ENCODE measurements around the gene NDRG4.

Gene NDRG4

GRCh38 chr16:58464916-58465731 is 34.8 kb upstream of the NDRG4 start:
- TF ChIP-seq, protein P1, sequence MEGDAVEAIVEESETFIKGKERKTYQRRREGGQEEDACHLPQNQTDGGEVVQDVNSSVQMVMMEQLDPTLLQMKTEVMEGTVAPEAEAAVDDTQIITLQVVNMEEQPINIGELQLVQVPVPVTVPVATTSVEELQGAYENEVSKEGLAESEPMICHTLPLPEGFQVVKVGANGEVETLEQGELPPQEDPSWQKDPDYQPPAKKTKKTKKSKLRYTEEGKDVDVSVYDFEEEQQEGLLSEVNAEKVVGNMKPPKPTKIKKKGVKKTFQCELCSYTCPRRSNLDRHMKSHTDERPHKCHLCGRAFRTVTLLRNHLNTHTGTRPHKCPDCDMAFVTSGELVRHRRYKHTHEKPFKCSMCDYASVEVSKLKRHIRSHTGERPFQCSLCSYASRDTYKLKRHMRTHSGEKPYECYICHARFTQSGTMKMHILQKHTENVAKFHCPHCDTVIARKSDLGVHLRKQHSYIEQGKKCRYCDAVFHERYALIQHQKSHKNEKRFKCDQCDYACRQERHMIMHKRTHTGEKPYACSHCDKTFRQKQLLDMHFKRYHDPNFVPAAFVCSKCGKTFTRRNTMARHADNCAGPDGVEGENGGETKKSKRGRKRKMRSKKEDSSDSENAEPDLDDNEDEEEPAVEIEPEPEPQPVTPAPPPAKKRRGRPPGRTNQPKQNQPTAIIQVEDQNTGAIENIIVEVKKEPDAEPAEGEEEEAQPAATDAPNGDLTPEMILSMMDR (IDR thresholded peaks at IDR 0.05; ENCODE audit: low read depth, low read length, missing control alignments): no peak
- no peak overlapping the region for H3K4me3 ChIP-seq (replicated peaks; ENCODE audit: low read depth, low read length)
- no peak for DNase-seq (ENCODE audit: extremely low read depth, low read depth)

DNA sequence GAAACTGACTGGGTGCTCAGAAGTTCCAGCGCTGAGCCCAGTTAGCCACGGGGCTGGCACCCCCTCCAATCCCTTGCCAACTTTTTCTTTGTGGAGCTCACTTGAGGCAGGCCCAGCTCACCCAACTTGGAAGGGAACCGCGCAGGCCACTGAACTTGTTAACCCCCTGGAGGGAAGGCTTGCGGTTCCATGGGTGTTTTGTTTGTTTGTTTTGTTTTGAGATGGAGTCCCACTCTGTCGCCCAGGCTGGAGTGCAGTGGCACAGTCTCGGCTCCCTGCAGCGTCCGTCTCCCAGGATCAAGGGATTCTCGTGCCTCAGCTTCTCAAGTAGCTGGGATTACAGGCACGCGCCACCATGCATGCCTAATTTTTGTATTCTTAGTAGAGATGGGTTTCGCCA is 34.1 kb upstream of the NDRG4 start:
- no peak overlapping the region for H3K4me3 ChIP-seq (replicated peaks; ENCODE audit: low read depth, low read length)
- TF ChIP-seq, protein P1 (IDR thresholded peaks at IDR 0.05; ENCODE audit: low read depth, low read length, missing control alignments): no peak
- no peak for DNase-seq (ENCODE audit: extremely low read depth, low read depth)

DNA sequence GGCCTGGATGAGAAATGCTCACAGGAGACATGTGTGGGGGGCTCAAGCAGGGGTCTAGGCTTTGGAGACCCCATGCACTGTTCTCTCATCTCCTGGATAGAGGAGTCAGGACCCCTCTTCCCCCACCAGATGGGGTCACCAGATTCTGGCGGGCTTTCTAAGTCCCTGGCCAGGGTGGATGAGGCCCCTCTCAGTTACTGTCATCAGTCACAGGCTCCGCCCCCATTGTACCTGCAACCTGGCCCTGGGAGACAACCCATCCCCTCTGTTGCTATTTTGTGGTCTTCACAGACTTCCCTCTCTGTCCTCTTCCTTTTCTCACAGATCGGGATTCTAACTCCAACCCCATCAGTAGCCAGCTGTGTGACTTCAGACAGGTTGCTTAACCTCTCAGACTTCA is 33.5 kb upstream of the NDRG4 start:
- no peak for DNase-seq (ENCODE audit: extremely low read depth, low read depth)
- no peak overlapping the region for H3K4me3 ChIP-seq (replicated peaks; ENCODE audit: low read depth, low read length)
- TF ChIP-seq, protein P1 (IDR thresholded peaks at IDR 0.05; ENCODE audit: low read depth, low read length, missing control alignments): no peak

- TF ChIP-seq, protein P1 (IDR thresholded peaks at IDR 0.05; ENCODE audit: low read depth, low read length, missing control alignments): no peak
- H3K4me3 ChIP-seq (replicated peaks; ENCODE audit: low read depth, low read length): no peak overlapping the region
- no peak for DNase-seq (ENCODE audit: extremely low read depth, low read depth)
These were observed 32.0 kb upstream of the NDRG4 start for GRCh38 chr16:58467905-58468304.

DNA sequence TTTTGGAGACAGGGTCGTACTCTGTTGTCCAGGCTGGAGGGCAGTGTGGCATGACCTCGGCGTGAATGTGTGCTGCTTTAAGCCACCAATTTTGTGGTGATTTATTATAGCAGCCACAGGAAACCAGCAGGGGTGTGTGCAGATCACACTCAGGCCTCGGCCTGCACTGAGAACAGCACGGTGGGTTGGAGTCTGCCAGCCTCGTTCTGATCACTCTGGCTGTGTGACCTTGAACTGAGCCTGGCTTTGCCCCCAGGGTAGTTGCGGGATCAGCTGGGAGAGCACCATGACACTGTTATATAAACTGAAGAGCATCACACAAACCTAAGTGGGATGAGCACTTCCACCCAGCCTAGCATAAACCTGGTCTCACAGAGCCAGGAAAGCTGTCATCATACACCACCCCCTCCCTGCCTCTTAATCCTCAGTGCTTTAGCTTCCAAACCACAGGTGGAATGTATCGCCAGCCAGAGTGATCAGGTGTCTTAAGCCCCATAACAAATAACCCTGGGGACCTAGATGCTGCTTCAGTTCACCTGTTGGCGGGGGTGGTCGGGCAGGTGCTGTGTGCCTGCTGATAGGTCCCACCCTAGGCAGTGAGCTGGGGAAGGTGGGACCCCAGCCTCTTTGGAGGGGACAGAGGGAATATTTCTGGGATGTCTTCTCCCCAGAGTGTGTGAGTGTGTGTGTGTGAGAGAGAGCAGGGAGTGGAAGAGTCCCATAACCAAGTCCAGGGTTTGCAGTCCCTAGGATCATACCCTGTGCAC is 28.6 kb upstream of the NDRG4 start:
- H3K4me3 ChIP-seq (replicated peaks; ENCODE audit: low read depth, low read length): no peak overlapping the region
- DNase-seq (ENCODE audit: extremely low read depth, low read depth): no peak
- TF ChIP-seq, protein P1 (IDR thresholded peaks at IDR 0.05; ENCODE audit: low read depth, low read length, missing control alignments): no peak

DNA sequence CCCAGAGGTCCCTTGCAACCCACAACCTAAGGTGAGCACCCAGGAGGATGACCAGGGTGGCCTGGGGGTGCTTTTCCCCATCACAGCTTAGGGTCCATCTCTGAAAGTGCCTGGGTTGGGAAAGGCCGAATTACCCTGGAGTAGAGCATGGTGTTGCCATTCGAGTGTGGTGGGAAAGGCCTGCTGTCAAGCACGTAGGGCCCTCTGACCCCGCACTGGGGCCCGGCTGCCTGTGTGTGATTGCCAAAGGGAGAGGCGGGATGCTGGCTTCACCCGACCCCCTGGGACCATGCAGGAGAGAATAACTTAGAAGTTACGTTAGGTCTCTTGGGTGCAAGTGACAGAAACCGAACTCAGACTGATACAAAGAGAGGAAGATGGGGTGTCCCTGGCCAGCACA is 27.7 kb upstream of the NDRG4 start:
- DNase-seq (ENCODE audit: extremely low read depth, low read depth): no peak
- TF ChIP-seq, protein P1 (IDR thresholded peaks at IDR 0.05; ENCODE audit: low read depth, low read length, missing control alignments): no peak
- no peak overlapping the region for H3K4me3 ChIP-seq (replicated peaks; ENCODE audit: low read depth, low read length)

All from HFF-Myc (cell line).